HG03575 (cell line): ENCODE data around the gene COL8A1.
"Not testable (repeated sequence)": the region's sequence is repeated elsewhere in the genome, so short reads cannot be mapped to it uniquely, and the experiment has no call there.

Experiments used
- ATAC-seq: cut with Tn5 transposase; IDR thresholded peaks from one replicate; pipeline ENCODE4 v1.9.1; 2021; ENCODE audit not compliant: unreplicated experiment, insufficient number of reproducible peaks, low FRiP score; ENCODE audit errors: extremely low read depth

Gene COL8A1

GRCh38 chr3:99740371-99740770, 102.0 kb downstream of the COL8A1 start:
- ATAC-seq = not testable (repeated sequence)

GRCh38 chr3:99741588-99741987, 103.2 kb downstream of the COL8A1 start:
- no peak for ATAC-seq

GRCh38 chr3:99747915-99748314, 109.5 kb downstream of the COL8A1 start:
- no peak for ATAC-seq

GRCh38 chr3:99751649-99752048, 113.3 kb downstream of the COL8A1 start:
- ATAC-seq = no peak

GRCh38 chr3:99753268-99753975, 115.0 kb downstream of the COL8A1 start:
- ATAC-seq = no peak

GRCh38 chr3:99755831-99756230, 117.4 kb downstream of the COL8A1 start:
- ATAC-seq = no peak

GRCh38 chr3:99757966-99758365, 119.6 kb downstream of the COL8A1 start:
- no peak for ATAC-seq

GRCh38 chr3:99758502-99759177, 120.2 kb downstream of the COL8A1 start:
- no peak for ATAC-seq

GRCh38 chr3:99760031-99760430, 121.6 kb downstream of the COL8A1 start:
- no peak for ATAC-seq

GRCh38 chr3:99760629-99761028, 122.2 kb downstream of the COL8A1 start:
- no peak for ATAC-seq

GRCh38 chr3:99761415-99762165, 123.2 kb downstream of the COL8A1 start:
- no peak for ATAC-seq

- ATAC-seq = no peak
These were observed 124.5 kb downstream of the COL8A1 start for GRCh38 chr3:99762901-99763300.

- no peak for ATAC-seq
These were observed 126.0 kb downstream of the COL8A1 start for GRCh38 chr3:99764377-99764776.

GRCh38 chr3:99765042-99765942, 126.9 kb downstream of the COL8A1 start:
- no peak for ATAC-seq

- ATAC-seq = no peak
These were observed 128.9 kb downstream of the COL8A1 start for GRCh38 chr3:99767291-99767690.

GRCh38 chr3:99768126-99768525, 129.7 kb downstream of the COL8A1 start:
- no peak for ATAC-seq

- ATAC-seq = no peak
These were observed 130.6 kb downstream of the COL8A1 start for GRCh38 chr3:99768808-99769501.

GRCh38 chr3:99772171-99772570, 133.8 kb downstream of the COL8A1 start:
- no peak for ATAC-seq
